Loucy (cell line): ENCODE results near the gene TRPM2.

ENCODE experiments used
- H2AFZ ChIP-seq: fragments of 200-600 bp; sonication (generic); 2 replicates; pipeline ENCODE4 v1.6.0; 2016; ENCODE audit warnings: antibody characterized with exemption, mild to moderate bottlenecking, low read length, moderate library complexity
- H3F3A ChIP-seq: fragments of 200-600 bp; 2 replicates; pipeline ENCODE4 v1.6.0; 2016; ENCODE audit warnings: antibody characterized with exemption, low read depth, mild to moderate bottlenecking
- H3K27me3 ChIP-seq: fragments of 200-600 bp; sonication (generic); 2 replicates; pipeline ENCODE4 v1.6.1; 2014; ENCODE audit warnings: low read length, mild to moderate bottlenecking; ENCODE audit not compliant: insufficient read depth, poor library complexity, severe bottlenecking
- H3K36me3 ChIP-seq: fragments of 200-600 bp; sonication (generic); 2 replicates; pipeline ENCODE4 v1.6.1; 2016; ENCODE audit warnings: low read length; ENCODE audit not compliant: insufficient read depth
- H3K4me1 ChIP-seq: fragments of 200-600 bp; sonication (generic); 2 replicates; pipeline ENCODE4 v1.5.1; 2014; ENCODE audit warnings: low read length, mild to moderate bottlenecking; ENCODE audit not compliant: insufficient read depth, poor library complexity, severe bottlenecking
- H3K4me2 ChIP-seq: fragments of 200-600 bp; sonication (generic); 2 replicates; pipeline ENCODE4 v1.6.0; 2014; ENCODE audit warnings: antibody characterized with exemption, low read length, low read depth, mild to moderate bottlenecking; ENCODE audit not compliant: poor library complexity, severe bottlenecking
- H3K4me3 ChIP-seq: fragments of 200-600 bp; sonication (generic); 2 replicates; pipeline ENCODE4 v1.5.1; 2014; ENCODE audit warnings: low read length, mild to moderate bottlenecking, mixed read lengths; ENCODE audit not compliant: poor library complexity, severe bottlenecking
- H3K79me2 ChIP-seq: fragments of 200-600 bp; sonication (generic); 2 replicates; pipeline ENCODE4 v1.6.1; 2014; ENCODE audit warnings: low read length; ENCODE audit not compliant: insufficient read depth
- H3K9ac ChIP-seq: fragments of 200-600 bp; sonication (generic); 2 replicates; pipeline ENCODE4 v1.6.0; 2014; ENCODE audit warnings: mild to moderate bottlenecking, low read depth, low read length, moderate library complexity; ENCODE audit not compliant: poor library complexity, severe bottlenecking
- H3K9me2 ChIP-seq: fragments of 200-600 bp; sonication (generic); replicated peaks from 2 replicates; pipeline ENCODE4 v1.6.1; 2016; ENCODE audit warnings: low read depth, low read length, mixed read lengths
- H3K9me3 ChIP-seq: fragments of 200-600 bp; sonication (generic); 2 replicates; pipeline ENCODE4 v1.6.1; 2014; ENCODE audit warnings: mild to moderate bottlenecking, antibody characterized with exemption, low read length, low read depth; ENCODE audit not compliant: insufficient read depth
- H4K20me1 ChIP-seq: fragments of 200-600 bp; sonication (generic); 2 replicates; pipeline ENCODE4 v1.6.0; 2014; ENCODE audit warnings: antibody characterized with exemption, low read length, mild to moderate bottlenecking; ENCODE audit not compliant: insufficient read depth, poor library complexity, severe bottlenecking
- EZH2phosphoT487 ChIP-seq: fragments of 200-600 bp; IDR thresholded peaks from 2 replicates; pipeline ENCODE4 v1.6.1; 2018; ENCODE audit warnings: antibody characterized with exemption, mild to moderate bottlenecking, moderate library complexity, borderline replicate concordance
- TF ChIP-seq, protein P1 (sequence below): fragments of 200-600 bp; sonication (generic); conservative IDR thresholded peaks from 2 replicates; pipeline ENCODE4 v1.5.1; 2014; ENCODE audit warnings: mild to moderate bottlenecking, antibody characterized with exemption, low read length

Gene TRPM2

DNA sequence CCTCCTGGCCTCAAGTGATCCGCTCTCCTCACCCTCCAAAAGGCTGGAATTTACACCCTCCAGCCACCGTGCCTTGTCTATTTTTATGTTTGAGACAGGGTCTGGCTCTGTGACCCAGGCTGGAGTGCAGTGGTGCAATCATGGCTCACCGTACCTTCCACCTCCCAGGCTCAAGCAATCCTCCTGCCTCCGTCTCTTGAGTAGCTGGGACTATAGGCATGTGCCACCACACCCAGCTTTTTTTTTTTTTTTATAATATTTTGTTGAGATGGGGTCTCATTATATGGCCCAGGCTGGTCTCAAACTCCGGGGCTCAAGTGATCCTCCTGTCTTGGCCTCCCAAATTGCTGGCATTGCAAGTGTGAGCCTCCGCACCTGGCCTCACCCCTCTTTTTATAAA is 38.8 kb downstream of the TRPM2 start:
- H3K4me2 ChIP-seq: no peak overlapping the region
- no peaks in the 10 kb centered on the region for H3K9me2 ChIP-seq
- TF ChIP-seq, protein P1, sequence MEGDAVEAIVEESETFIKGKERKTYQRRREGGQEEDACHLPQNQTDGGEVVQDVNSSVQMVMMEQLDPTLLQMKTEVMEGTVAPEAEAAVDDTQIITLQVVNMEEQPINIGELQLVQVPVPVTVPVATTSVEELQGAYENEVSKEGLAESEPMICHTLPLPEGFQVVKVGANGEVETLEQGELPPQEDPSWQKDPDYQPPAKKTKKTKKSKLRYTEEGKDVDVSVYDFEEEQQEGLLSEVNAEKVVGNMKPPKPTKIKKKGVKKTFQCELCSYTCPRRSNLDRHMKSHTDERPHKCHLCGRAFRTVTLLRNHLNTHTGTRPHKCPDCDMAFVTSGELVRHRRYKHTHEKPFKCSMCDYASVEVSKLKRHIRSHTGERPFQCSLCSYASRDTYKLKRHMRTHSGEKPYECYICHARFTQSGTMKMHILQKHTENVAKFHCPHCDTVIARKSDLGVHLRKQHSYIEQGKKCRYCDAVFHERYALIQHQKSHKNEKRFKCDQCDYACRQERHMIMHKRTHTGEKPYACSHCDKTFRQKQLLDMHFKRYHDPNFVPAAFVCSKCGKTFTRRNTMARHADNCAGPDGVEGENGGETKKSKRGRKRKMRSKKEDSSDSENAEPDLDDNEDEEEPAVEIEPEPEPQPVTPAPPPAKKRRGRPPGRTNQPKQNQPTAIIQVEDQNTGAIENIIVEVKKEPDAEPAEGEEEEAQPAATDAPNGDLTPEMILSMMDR: no peak
- TF ChIP-seq EZH2phosphoT487: no peak
- H3F3A ChIP-seq: no peaks in the 10 kb centered on the region
- no peaks in the 10 kb centered on the region for H3K36me3 ChIP-seq
- no peaks in the 10 kb centered on the region for H3K4me1 ChIP-seq
- H3K9ac ChIP-seq: no peak overlapping the region
- H3K9me3 ChIP-seq: no peaks in the 10 kb centered on the region; the same call in 1 of the 2 replicates
- no peaks in the 10 kb centered on the region for H3K79me2 ChIP-seq
- no peaks in the 10 kb centered on the region for H3K27me3 ChIP-seq
- no peak overlapping the region for H3K4me3 ChIP-seq
- H4K20me1 ChIP-seq: no peaks in the 10 kb centered on the region
- H2AFZ ChIP-seq: no peak overlapping the region

DNA sequence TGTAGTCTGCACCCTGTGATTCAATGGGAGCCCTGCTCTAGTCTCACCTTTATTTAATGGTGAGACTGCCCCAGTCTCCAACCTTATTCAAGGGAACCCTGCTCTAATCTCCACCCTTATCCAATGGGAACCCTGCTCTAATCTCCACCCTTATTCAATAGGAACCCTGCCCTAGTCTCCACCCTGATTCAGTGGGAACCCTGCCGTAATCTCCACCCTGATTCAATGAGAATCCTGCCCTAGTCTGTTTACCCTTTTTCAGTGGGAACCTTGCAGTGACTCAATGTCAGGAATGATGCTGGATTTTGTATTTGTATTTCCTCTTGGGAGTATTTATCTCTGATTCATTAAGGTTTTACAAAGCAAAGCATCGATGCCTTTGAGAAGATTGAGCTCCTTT is 39.5 kb downstream of the TRPM2 start:
- no peaks in the 10 kb centered on the region for H3K27me3 ChIP-seq
- H2AFZ ChIP-seq: no peak overlapping the region
- H3K4me1 ChIP-seq: no peaks in the 10 kb centered on the region
- H3K4me3 ChIP-seq: no peak overlapping the region
- TF ChIP-seq, protein P1: no peak
- TF ChIP-seq EZH2phosphoT487: no peak
- H4K20me1 ChIP-seq: no peaks in the 10 kb centered on the region
- H3K79me2 ChIP-seq: no peaks in the 10 kb centered on the region
- H3K4me2 ChIP-seq: no peak overlapping the region
- H3F3A ChIP-seq: no peaks in the 10 kb centered on the region
- no peaks in the 10 kb centered on the region; the same call in 1 of the 2 replicates for H3K9me3 ChIP-seq
- H3K9me2 ChIP-seq: no peaks in the 10 kb centered on the region
- no peaks in the 10 kb centered on the region for H3K36me3 ChIP-seq
- H3K9ac ChIP-seq: no peak overlapping the region

DNA sequence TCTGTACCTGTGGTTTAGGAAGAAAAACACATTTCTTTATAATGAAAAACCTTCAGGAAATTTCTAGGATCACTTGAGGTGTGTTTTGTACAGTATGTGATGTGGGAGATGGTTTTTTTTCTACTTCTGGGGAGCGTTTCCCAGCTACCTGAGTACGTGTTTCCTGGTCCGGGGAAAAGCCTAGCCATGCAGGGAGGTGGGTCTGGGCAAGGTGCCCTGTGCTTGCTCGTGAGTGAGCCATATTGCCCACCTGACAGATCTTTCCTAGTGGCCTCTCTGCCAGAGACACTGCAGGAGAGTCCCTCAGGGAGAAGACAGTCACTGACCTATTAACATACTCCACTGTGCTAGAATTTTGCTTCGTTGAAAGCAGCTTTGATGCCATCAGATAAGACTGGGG is 41.3 kb downstream of the TRPM2 start:
- H4K20me1 ChIP-seq: no peaks in the 10 kb centered on the region
- H3K27me3 ChIP-seq: no peaks in the 10 kb centered on the region
- TF ChIP-seq, protein P1: no peak
- no peak for TF ChIP-seq EZH2phosphoT487

More for the DNA sequence above, 41.3 kb downstream of the TRPM2 start:
- Histone ChIP-seq H3K79me2 (no peaks in the 10 kb centered on the region), H2AFZ (no peak overlapping the region), H3K4me2 (no peak overlapping the region), H3K9me2 (no peaks in the 10 kb centered on the region), H3K4me3 (no peak overlapping the region), H3F3A (no peaks in the 10 kb centered on the region), H3K36me3 (no peaks in the 10 kb centered on the region), H3K9ac (no peak overlapping the region), H3K9me3 (no peaks in the 10 kb centered on the region; the same call in 1 of the 2 replicates), H3K4me1 (no peaks in the 10 kb centered on the region)
